ENCODE data around the gene ADGRB3.

Gene ADGRB3

DNA sequence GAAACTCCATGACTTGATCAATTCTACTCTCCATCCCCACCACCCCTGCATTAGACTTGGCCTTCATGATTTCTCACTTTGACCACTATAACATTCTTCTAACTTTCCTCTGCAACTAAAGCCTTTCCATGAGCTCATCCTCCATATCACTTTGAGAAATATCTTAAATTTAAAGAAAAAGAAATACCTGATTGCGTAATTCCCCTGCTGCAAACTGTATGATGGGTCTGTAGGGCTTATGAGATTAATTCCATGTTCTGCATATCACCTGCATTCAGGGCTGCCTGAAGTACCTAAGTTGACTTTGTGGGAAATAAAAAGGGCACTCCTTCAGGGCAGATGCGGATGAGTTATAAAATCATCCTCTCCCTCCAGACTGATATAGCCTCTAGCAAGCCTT is 611.9 kb downstream of the ADGRB3 start:
- TF ChIP-seq, protein P1, sequence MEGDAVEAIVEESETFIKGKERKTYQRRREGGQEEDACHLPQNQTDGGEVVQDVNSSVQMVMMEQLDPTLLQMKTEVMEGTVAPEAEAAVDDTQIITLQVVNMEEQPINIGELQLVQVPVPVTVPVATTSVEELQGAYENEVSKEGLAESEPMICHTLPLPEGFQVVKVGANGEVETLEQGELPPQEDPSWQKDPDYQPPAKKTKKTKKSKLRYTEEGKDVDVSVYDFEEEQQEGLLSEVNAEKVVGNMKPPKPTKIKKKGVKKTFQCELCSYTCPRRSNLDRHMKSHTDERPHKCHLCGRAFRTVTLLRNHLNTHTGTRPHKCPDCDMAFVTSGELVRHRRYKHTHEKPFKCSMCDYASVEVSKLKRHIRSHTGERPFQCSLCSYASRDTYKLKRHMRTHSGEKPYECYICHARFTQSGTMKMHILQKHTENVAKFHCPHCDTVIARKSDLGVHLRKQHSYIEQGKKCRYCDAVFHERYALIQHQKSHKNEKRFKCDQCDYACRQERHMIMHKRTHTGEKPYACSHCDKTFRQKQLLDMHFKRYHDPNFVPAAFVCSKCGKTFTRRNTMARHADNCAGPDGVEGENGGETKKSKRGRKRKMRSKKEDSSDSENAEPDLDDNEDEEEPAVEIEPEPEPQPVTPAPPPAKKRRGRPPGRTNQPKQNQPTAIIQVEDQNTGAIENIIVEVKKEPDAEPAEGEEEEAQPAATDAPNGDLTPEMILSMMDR (IDR thresholded peaks at IDR 0.05; ENCODE audit: low read depth, low read length) = no peak
- no peak overlapping the region for H3K4me3 ChIP-seq (replicated peaks in 1 of 2; ENCODE audit: low read depth in 2 of 2, low read length in 2 of 2)
- DNase-seq (ENCODE audit: low read depth in 2 of 2) = no peak

DNA sequence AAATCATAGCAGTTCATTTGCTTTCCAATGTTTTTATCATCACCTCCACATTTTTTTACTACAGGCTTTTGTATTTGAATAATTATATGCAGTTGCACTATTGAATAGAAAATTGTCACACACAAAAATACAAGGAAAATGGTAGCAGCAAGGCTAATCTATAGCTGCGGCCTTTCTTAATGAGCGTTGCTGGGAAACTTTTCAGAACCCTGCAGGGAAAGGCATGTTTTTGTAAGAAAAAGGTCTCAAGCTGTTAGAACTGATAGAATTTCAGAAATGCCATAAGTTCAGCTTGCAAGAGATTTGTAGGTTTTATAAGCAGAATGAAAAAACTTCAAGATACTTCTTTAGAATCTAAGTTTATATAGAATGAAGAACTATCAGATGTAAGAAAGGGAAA is 625.9 kb downstream of the ADGRB3 start:
- no peak overlapping the region for H3K4me3 ChIP-seq (replicated peaks in 1 of 2; ENCODE audit: low read depth in 2 of 2, low read length in 2 of 2)
- TF ChIP-seq, protein P1 (IDR thresholded peaks at IDR 0.05; ENCODE audit: low read depth, low read length) = no peak
- no peak for DNase-seq (ENCODE audit: low read depth in 2 of 2)

DNA sequence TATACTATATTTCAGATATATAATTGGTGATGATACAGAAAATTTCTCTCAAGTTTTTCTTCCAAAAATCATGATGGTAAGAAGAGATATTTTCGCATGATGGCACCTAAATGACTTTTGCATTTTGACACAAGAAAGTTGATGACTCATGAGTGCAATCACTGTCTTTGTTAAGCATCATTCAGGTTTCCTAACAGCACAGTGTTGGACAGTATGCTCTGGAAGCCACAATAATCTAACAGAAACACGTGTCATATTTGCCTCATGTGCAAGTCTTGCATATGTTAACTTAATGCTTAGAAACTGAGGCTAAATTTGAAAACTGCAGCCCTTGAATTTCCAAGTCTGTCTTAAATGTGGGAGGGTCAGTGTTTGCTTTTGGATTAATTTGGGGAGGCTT is 628.2 kb downstream of the ADGRB3 start:
- TF ChIP-seq, protein P1 (IDR thresholded peaks at IDR 0.05; ENCODE audit: low read depth, low read length) = no peak
- no peak for DNase-seq (ENCODE audit: low read depth in 2 of 2)
- no peak overlapping the region for H3K4me3 ChIP-seq (replicated peaks in 1 of 2; ENCODE audit: low read depth in 2 of 2, low read length in 2 of 2)

DNA sequence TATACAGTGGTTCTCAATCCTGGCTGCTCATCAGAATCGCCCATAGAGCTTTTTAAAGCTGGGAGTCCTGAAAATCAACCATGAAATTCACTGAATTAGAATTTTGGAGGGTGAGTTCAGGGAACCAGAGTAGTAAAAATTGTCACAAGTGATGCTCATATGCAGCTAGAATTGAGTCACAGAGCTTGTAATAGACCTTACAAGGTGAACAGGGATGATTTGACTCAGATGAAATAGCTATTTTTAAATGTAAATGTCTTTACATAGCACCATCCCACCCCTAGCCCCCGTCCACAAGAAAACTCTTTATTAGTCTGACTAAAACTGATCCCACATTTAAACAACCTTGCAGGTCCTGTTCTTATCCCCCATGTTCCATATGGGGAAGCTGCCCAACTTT is 630.0 kb downstream of the ADGRB3 start:
- no peak for DNase-seq (ENCODE audit: low read depth in 2 of 2)
- TF ChIP-seq, protein P1 (IDR thresholded peaks at IDR 0.05; ENCODE audit: low read depth, low read length) = no peak
- H3K4me3 ChIP-seq (replicated peaks in 1 of 2; ENCODE audit: low read depth in 2 of 2, low read length in 2 of 2) = no peak overlapping the region

DNA sequence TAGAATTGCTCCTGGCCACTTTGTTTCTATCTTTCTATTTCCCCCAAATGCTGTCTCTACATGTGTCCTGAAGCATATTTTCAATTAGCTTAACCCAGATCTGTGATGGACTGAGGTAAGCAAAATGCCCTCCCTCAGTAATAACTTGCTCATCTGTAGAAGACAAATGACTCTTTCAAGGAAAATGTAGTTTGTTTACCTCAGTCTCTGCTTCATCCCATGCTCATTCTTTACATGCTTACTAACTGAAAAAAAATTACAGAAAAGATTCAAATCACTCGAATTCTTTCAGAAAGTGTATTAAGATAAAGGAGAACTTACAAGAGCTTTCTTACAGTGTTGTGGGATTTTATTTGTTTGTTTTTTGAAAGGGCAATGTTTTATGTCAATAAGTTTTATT is 630.6 kb downstream of the ADGRB3 start:
- TF ChIP-seq, protein P1 (IDR thresholded peaks at IDR 0.05; ENCODE audit: low read depth, low read length) = no peak
- no peak for DNase-seq (ENCODE audit: low read depth in 2 of 2)
- H3K4me3 ChIP-seq (replicated peaks in 1 of 2; ENCODE audit: low read depth in 2 of 2, low read length in 2 of 2) = no peak overlapping the region

DNA sequence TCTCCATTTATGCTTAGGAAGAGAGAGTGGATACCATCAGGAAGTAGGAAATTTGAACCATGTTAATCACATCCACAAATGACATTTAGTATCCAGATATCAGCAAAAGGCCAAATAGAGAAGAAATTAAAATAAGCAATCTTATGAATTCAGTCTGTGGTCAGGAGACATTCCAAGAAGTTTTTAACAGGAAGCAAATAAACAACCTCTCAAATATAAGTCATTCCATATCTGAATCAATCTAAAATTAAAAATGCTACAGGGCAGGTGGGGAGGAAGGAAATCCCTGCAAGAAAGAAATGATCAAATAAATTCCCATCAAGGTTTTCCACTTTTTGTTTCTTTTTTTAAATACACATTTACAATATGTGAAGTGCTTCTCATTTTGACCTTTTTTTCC is 641.1 kb downstream of the ADGRB3 start:
- TF ChIP-seq, protein P1 (IDR thresholded peaks at IDR 0.05; ENCODE audit: low read depth, low read length) = no peak
- H3K4me3 ChIP-seq (replicated peaks in 1 of 2; ENCODE audit: low read depth in 2 of 2, low read length in 2 of 2) = no peak overlapping the region
- no peak for DNase-seq (ENCODE audit: low read depth in 2 of 2)

DNA sequence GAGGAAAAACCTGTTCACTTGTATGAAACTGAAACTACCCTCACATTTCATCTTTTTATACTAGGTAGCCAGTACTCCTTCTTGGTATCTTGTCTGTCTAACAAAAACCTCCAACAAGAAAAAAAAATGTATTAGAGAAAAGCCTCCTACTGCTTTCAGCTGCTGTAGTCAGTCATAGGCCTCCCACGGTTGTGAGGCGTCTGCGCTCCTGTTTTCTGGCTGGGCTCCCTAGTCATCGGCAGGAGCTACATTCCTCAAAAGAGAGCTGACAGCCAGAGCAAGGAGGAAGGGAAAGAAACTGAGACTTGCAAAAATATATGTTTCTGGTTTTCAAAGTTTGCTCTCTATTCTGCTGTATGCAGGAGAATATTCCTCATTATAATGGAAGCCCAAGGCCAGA is 644.7 kb downstream of the ADGRB3 start:
- H3K4me3 ChIP-seq (replicated peaks in 1 of 2; ENCODE audit: low read depth in 2 of 2, low read length in 2 of 2) = no peak overlapping the region
- TF ChIP-seq, protein P1 (IDR thresholded peaks at IDR 0.05; ENCODE audit: low read depth, low read length) = no peak
- DNase-seq (ENCODE audit: low read depth in 2 of 2) = no peak
